Activated naive CD4-positive, alpha-beta T cell treated with anti-CD3 and anti-CD28 coated beads, Interleukin-2, amount 50 U/mL, for 24 hours (primary cell): ENCODE results near the gene ACP1.
A peak's percentile ranks its signal among the peaks of the same experiment; 100 is the strongest.

Source experiments
- H3K27ac Mint-ChIP-seq: one replicate; pipeline ENCODE4 v1.8.0; 2021; ENCODE audit warnings: mild to moderate bottlenecking, mixed read lengths
- H3K27me3 Mint-ChIP-seq: one replicate; pipeline ENCODE4 v1.8.0; 2021; ENCODE audit warnings: mixed read lengths
- H3K36me3 Mint-ChIP-seq: one replicate; pipeline ENCODE4 v1.8.0; 2021; ENCODE audit warnings: mixed read lengths
- H3K4me1 Mint-ChIP-seq: one replicate; pipeline ENCODE4 v1.8.0; 2021; ENCODE audit warnings: mixed read lengths
- H3K4me3 Mint-ChIP-seq: one replicate; pipeline ENCODE4 v1.8.0; 2021; ENCODE audit warnings: mild to moderate bottlenecking, mixed read lengths
- H3K9me3 Mint-ChIP-seq: one replicate; pipeline ENCODE4 v1.8.0; 2021; ENCODE audit warnings: mixed read lengths

The ACP1 gene

DNA sequence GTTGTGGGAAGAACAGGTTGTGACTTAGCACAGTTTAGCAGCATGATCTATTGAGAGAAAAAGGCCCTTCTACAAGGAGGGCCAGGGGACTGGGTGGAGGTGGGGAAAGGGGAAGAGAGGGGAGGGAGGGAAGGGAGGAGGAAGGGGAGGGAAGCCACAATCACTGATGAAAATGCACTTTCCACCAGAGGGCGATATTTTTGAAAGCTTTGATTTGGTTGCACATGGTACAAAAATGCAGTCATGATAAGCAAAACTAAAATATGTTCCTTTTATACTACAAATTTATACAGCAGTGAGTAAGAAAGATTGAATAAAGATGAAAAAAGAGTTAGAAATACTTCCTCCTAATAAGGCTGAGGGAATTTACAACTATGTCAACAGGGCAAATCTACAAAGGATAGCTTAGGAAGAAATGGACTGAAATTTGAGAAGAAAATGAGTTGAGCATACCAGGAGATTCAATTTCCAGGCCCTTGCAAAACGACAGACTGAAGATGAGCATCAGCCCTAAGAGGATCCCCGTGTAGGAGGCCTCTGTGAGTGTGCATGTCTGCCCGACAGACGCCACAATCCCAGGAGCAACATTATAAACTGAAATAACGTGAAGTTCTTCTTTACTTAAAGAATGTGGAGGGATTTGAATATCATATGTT, 18.1 kb upstream of the ACP1 start:
- peaks cover 24% of the 10 kb centered on the region for H3K36me3 Mint-ChIP-seq
- no peak overlapping the region for H3K4me3 Mint-ChIP-seq
- no peaks in the 10 kb centered on the region for H3K9me3 Mint-ChIP-seq
- no peaks in the 10 kb centered on the region for H3K27me3 Mint-ChIP-seq
- peaks cover 5% of the 10 kb centered on the region for H3K4me1 Mint-ChIP-seq
- peak overlapping the region; percentile 46 for H3K27ac Mint-ChIP-seq

DNA sequence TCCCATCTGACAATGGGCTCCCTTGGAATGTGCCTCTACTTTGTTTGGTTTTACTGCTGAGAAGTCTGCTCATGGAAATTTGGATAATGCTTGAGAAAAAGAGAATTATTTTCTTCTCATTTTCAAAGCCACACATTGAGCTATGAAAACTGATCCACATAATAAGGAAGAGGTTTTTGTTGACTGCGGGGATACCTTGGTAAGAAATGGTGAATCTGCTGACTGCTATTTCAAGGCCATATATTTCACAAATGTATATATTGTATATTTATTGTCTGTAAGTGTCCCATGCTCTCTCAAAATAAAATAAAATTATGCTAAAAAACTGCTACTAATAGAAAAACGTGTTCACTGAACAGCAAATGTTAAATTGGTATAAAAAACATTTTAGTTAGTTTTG, 16.0 kb upstream of the ACP1 start:
- Mint-ChIP-seq H3K27ac (no peak overlapping the region), H3K4me1 (peaks cover 5% of the 10 kb centered on the region), H3K36me3 (peaks cover 17% of the 10 kb centered on the region), H3K9me3 (no peaks in the 10 kb centered on the region), H3K27me3 (no peaks in the 10 kb centered on the region), H3K4me3 (no peak overlapping the region)

DNA sequence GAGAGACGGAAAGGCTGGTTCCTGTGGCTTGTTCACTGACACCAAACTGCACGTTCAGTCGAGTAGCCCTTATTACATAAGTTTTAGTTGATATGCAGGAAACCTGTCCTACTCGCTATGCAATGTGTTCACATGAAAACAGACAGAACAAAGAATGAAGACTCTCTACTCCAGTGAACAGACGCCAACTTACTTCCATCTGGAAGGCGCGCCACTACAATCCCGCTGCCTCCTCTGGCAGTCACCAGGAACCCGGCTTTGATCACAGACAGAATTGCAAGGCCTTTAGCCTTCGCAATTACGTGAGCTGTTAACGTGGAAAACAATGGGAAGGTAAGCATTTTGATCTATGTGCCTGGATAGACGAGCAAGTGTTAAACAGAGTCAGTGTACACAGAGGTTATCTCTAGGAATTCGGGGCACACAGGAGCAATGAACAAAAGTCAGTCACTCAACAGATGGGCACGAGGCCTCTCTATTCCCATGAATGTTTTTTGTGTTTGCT, 15.2 kb upstream of the ACP1 start:
- Mint-ChIP-seq H3K36me3 (peaks cover 14% of the 10 kb centered on the region), H3K4me1 (peaks cover 5% of the 10 kb centered on the region), H3K9me3 (no peaks in the 10 kb centered on the region), H3K27me3 (no peaks in the 10 kb centered on the region), H3K4me3 (no peak overlapping the region), H3K27ac (no peak overlapping the region)

DNA sequence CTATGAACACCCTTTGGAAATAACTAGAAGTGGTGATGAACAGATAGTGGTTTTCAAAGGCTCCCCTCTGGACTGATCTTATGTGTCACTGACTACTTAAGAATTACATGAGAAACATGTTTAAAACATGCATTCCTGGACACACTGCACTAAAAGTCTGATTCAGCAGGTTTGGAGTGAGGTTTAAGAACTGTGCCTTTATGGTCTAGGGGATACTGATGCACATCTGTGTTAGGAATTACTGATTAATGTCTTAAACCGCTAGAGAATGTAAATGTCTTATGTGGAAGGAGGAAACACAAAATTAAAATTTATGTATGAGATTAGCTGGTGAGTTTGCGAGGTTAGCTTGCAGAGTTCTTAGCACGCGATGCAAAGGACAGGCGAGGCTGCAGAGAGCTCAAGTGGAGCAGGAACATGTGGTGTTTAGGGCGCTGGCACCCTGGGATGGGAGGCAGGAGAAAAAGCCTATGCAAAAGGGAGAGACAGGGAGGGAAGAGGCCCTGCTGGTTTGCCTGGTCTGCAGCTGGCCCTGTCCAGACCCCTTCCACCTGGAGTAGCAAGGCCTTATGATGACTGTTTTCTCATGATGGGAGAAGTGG, 12.6 kb upstream of the ACP1 start:
- no peaks in the 10 kb centered on the region for H3K4me1 Mint-ChIP-seq
- H3K4me3 Mint-ChIP-seq: no peak overlapping the region
- no peaks in the 10 kb centered on the region for H3K27me3 Mint-ChIP-seq
- H3K9me3 Mint-ChIP-seq: no peaks in the 10 kb centered on the region
- H3K36me3 Mint-ChIP-seq: peaks cover 10% of the 10 kb centered on the region
- no peak overlapping the region for H3K27ac Mint-ChIP-seq

DNA sequence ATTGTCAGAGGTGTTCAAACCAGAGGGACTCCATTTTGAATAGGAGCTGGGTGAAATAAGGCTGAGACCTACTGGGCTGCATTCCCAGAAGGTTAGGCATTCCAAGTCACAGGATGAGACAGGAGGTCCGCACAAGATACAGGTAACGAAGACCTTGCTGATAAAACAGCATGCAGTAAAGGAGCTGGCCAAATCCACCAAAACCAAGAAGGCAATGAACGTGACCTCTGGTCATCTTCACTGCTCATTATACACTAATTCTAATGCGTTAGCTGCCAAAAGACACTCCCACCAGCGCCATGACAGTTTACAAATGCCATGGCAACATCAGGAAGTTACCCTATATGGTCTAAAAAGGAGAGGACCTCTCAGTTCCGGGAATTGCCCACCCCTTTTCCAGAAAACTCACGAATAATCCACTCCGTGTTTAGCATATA, 11.5 kb upstream of the ACP1 start:
- H3K9me3 Mint-ChIP-seq: peaks cover 5% of the 10 kb centered on the region
- H3K36me3 Mint-ChIP-seq: peaks cover 15% of the 10 kb centered on the region
- H3K4me1 Mint-ChIP-seq: no peaks in the 10 kb centered on the region
- H3K4me3 Mint-ChIP-seq: no peak overlapping the region
- no peak overlapping the region for H3K27ac Mint-ChIP-seq
- H3K27me3 Mint-ChIP-seq: no peaks in the 10 kb centered on the region

DNA sequence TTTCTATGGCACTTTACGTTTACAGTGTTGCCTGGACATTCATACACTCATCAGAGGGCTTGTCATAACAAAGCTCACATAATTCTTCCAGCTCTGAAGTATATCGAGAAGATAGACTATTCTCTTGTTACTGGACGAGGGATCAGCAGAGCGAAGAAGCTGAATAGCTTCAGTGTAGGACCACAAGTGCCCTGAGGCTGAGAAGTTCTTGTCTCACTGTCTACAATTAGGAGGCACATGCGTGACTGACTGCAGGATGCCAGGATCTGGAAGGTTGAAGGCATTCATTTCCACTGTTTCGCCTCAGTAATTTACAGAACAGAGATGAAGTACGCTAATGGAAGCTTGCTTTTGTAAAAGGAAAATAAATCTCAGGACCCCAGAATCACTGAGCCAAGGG, 10.5 kb upstream of the ACP1 start:
- Mint-ChIP-seq H3K36me3 (peaks cover 19% of the 10 kb centered on the region), H3K4me3 (no peak overlapping the region), H3K27ac (no peak overlapping the region), H3K27me3 (no peaks in the 10 kb centered on the region), H3K9me3 (peaks cover 8% of the 10 kb centered on the region), H3K4me1 (no peaks in the 10 kb centered on the region)

DNA sequence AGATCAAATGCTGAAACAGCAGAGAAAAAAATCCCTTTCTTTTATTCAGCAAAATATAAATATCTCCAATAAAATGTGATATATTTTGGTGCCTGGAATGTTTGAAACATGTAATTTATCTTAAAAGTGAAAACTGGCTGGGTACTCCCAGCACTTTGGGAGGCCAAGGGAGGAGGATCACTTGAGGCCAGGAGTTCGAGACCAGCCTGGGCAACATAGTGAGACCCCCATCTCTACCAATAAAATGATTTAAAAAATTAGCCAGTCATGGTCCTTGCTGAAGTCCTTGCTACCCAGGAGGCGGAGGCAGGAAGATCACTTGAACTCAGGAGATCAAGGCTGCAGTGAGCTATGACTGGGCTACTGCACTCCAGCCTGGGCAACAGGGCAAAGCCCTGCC, 9.6 kb upstream of the ACP1 start:
- Mint-ChIP-seq H3K4me1 (peaks cover under 1% of the 10 kb centered on the region), H3K27me3 (no peaks in the 10 kb centered on the region), H3K36me3 (peaks cover 21% of the 10 kb centered on the region), H3K4me3 (no peak overlapping the region), H3K27ac (no peak overlapping the region), H3K9me3 (peaks cover 8% of the 10 kb centered on the region)

DNA sequence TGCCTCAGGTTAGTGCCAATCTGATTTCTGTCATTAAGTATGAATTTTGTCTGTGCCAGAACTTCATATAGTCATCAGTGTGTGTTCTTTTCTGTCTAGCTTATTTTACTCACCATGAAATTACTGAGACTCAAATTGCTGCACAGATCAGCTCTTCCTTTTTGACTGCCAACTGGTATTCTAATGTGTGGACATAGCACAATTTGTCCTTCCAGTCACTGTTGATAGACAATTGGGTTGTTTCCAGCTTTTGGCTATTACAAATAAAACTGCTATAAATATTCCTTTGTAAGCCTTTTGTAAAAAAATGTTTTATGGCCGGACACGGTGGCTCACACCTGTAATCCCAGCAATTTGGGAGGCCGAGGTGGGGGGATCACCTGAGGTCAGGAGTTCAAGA, 8.7 kb upstream of the ACP1 start:
- no peaks in the 10 kb centered on the region for H3K27me3 Mint-ChIP-seq
- H3K4me3 Mint-ChIP-seq: no peak overlapping the region
- H3K4me1 Mint-ChIP-seq: peaks cover 3% of the 10 kb centered on the region
- peaks cover 23% of the 10 kb centered on the region for H3K36me3 Mint-ChIP-seq
- no peak overlapping the region for H3K27ac Mint-ChIP-seq
- peaks cover 8% of the 10 kb centered on the region for H3K9me3 Mint-ChIP-seq

DNA sequence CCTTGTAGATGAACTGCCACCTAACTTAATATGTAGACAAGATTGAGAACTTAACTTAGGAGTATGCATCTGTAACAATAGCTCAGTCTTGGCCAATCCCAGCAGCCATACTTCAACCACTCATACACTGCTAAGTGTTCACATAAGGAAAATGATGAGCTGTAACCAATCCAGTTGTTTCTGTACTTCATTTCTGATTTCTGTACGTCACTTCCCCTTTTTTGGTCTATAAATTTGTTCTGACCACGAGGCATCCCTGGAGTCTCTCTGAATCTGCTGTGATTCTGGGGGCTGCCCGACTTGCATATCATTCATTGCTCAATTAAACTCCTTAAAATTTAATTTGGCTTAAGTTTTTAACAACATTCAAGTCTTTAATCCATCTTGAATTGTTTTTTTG, 7.3 kb upstream of the ACP1 start:
- peaks cover 8% of the 10 kb centered on the region for H3K9me3 Mint-ChIP-seq
- peaks cover 9% of the 10 kb centered on the region for H3K4me1 Mint-ChIP-seq
- H3K36me3 Mint-ChIP-seq: peaks cover 19% of the 10 kb centered on the region
- no peak overlapping the region for H3K27ac Mint-ChIP-seq
- H3K27me3 Mint-ChIP-seq: no peaks in the 10 kb centered on the region
- no peak overlapping the region for H3K4me3 Mint-ChIP-seq

DNA sequence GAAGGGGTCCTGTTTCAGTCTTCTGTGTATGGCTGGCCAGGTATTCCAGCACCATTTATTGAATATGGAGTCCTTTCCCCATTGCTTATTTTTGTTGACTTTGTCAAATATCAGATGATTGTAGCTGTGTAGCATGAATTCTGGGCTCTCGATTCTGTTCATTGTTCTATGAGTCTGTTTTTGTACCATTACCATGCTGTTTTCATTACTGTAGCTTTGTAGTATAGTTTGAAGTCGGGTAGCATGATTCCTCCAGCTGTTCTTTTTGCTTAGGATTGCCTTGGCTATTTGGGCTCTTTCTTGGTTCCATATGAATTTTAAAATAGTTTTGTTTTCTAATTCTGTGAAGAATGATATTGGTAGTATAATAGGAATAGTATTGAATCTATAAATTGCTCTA, 6.9 kb upstream of the ACP1 start:
- Mint-ChIP-seq H3K4me1 (peaks cover 13% of the 10 kb centered on the region), H3K27ac (no peak overlapping the region), H3K9me3 (peaks cover 8% of the 10 kb centered on the region), H3K36me3 (peaks cover 19% of the 10 kb centered on the region), H3K4me3 (no peak overlapping the region), H3K27me3 (no peaks in the 10 kb centered on the region)

DNA sequence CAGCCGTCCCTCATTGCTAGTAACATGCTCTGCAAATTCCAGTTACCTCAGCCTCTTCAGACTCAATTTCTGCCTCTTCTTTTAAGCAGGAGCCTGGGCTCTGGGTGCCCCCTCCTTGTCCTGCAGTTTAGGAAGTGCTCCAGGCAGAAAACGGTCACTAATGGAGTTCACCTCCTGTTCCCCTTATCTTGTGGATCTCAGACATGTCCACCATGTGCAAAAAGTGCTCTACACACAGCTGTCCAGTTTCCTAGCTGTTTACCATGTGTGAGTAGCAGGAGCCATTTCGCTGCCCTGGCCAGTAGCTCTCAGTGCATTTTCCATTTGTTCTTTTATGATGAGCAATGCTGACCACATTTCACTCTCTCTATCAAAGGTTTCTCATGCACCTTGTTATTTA, 5.8 kb upstream of the ACP1 start:
- H3K27ac Mint-ChIP-seq: no peak overlapping the region
- H3K36me3 Mint-ChIP-seq: peaks cover 19% of the 10 kb centered on the region
- H3K27me3 Mint-ChIP-seq: no peaks in the 10 kb centered on the region
- H3K4me3 Mint-ChIP-seq: no peak overlapping the region
- peaks cover 16% of the 10 kb centered on the region for H3K4me1 Mint-ChIP-seq
- peaks cover 8% of the 10 kb centered on the region for H3K9me3 Mint-ChIP-seq

DNA sequence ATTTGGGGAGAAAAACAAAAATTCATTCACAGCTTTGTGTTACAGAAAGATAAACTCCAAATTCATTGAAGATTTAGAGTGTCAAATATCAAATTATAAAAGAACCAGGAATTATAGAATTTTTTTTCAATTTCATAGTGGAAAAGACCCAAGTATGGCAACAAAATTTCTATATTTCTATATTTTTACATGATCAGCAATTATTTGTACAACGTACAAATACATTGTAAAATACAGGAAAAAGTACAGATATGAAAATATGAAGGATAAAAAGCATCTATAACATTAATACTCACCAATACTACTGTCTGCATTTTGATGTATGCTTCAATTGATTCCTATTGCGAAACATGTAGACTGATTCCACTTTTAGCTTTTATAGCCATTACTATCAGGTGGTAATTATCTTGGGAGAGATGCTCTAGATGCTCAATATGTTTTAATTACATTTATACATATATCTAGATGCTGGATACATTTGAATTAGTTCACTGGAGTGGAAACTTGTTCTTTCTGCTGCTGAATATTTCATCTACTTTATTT, 4.9 kb upstream of the ACP1 start:
- peaks cover 19% of the 10 kb centered on the region for H3K36me3 Mint-ChIP-seq
- H3K9me3 Mint-ChIP-seq: peaks cover 8% of the 10 kb centered on the region
- peaks cover 16% of the 10 kb centered on the region for H3K4me1 Mint-ChIP-seq
- H3K27me3 Mint-ChIP-seq: no peaks in the 10 kb centered on the region
- H3K27ac Mint-ChIP-seq: no peak overlapping the region
- H3K4me3 Mint-ChIP-seq: no peak overlapping the region

DNA sequence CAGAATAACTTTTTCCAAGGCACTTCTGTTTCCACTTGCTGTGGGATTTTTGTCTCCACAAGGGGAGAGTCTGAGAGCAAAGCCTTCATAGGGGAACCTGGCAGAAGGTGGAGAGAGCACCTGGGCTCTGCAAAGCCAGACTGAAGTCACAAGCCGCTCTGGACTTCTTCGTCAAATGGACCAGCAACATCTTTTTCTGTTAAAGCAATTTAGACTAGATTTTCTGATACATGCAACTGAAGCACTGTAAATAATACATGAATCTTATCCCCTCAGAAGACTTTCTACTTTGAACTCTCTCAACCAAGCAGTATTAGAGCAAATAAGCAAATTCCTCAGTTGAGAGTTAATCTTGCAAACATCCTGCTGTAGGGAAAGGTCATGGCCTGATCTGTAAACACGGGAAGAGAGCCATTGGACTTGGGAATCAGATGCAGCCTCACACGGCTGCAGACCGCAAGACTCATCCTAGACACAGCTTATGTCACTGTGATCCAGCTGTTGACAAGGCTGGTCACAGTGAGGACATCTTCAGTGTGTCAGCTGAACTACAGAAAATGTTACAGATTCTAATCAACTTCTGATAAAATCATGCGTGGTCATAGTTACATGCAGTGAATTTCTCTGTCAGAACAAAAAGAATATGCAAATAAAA, 4.1 kb upstream of the ACP1 start:
- Mint-ChIP-seq H3K27me3 (no peaks in the 10 kb centered on the region), H3K4me3 (no peak overlapping the region), H3K9me3 (peaks cover 8% of the 10 kb centered on the region)

DNA sequence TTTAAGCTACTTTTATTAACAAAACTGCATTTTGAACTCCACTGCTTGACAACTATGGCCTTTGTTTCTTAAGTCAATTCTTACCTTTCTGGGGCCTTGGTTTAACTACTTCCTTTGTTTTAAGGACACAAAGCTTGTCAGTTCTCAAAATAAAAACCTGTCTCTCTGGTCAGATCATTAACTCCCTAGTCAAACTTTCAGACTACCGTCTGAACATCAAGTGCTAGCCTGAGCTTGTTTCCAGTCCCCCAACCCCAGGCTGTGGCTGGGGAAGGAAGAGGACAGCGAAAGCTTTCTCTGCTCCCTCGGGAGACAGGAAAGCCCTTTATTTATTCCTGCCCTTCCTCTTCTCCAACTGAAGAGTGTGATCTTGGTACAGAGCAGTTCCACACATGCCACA, 2.6 kb upstream of the ACP1 start:
- H3K4me1 Mint-ChIP-seq: peaks cover 32% of the 10 kb centered on the region
- no peaks in the 10 kb centered on the region for H3K27me3 Mint-ChIP-seq
- peaks cover 19% of the 10 kb centered on the region for H3K36me3 Mint-ChIP-seq
- H3K27ac Mint-ChIP-seq: peak overlapping the region; percentile 59
- peaks cover 8% of the 10 kb centered on the region for H3K9me3 Mint-ChIP-seq
- H3K4me3 Mint-ChIP-seq: peak overlapping the region; percentile 69

More for the DNA sequence above, 4.1 kb upstream of the ACP1 start:
- Mint-ChIP-seq H3K36me3 (peaks cover 19% of the 10 kb centered on the region), H3K27ac (no peak overlapping the region), H3K4me1 (peaks cover 17% of the 10 kb centered on the region)

DNA sequence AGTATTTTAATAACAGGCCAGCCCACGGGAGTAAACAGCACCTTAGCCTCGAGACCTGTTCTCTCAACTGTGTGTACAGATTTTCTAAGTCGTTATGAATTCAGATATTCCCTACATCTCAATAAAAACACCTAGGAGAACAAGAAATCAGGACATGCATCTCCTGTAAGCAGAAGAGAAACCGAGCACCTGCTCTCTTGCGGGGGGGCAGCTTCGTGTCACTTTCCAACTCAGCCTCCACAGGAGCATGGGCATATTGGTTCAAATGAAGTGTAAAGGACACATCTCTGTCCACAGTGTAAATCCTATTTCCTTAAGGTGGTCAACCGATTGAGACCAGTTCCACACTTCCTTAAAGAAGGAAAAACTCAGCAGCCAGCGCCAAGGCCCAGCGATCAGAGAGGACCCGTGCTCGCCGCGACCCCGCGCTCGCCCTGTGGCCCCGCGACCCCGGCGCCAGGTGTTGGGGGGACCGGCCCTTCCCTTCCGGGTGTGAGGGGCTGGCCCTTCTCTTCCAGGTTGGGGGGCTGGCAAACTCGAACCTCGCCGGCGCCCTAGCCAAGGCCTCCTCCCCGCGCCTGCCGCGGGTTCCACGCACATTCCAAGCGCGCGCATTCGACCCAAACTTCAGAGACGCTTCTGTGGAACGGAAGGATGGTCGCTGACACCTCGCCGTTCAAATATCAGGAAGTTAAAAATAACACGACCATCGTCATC, 1.6 kb upstream of the ACP1 start:
- Mint-ChIP-seq H3K4me3 (peak overlapping the region; percentile 74), H3K27me3 (no peaks in the 10 kb centered on the region), H3K27ac (peak overlapping the region; percentile 70), H3K4me1 (peaks cover 42% of the 10 kb centered on the region), H3K9me3 (peaks cover 3% of the 10 kb centered on the region), H3K36me3 (peaks cover 13% of the 10 kb centered on the region)
